Colonic mucosa (tissue), 4 donors: ENCODE measurements around the gene RP2. TPM values are rescaled to one million over a fixed set of nuclear protein-coding genes. Genes with fewer than 3 reads are reported as not detected.

Experiments
- DNase-seq: peaks from one replicate; pipeline ENCODE4 v3.0.0-alpha.2; 2020
- H3K27ac ChIP-seq: fragments of 200-600 bp; one replicate; pipeline ENCODE4 v1.8.0; 2021
- H3K27me3 ChIP-seq: fragments of 200-600 bp; one replicate; pipeline ENCODE4 v1.8.0; 2021
- H3K36me3 ChIP-seq: fragments of 200-600 bp; one replicate; pipeline ENCODE4 v1.8.0; 2021
- H3K4me1 ChIP-seq: fragments of 200-600 bp; one replicate; pipeline ENCODE4 v1.8.0; 2021; ENCODE audit warnings: mild to moderate bottlenecking
- H3K4me3 ChIP-seq: fragments of 200-600 bp; one replicate; pipeline ENCODE4 v1.8.0; 2021
- H3K9ac ChIP-seq, 2 donors: one replicate each; pipeline ENCODE4 v1.7.0; 2013; ENCODE audit warnings: control low read depth in 2 of 2, low read depth in 2 of 2, low read length in 2 of 2
- H3K9me3 ChIP-seq: fragments of 200-600 bp; one replicate; pipeline ENCODE4 v1.8.0; 2021
- CTCF ChIP-seq: fragments of 200-600 bp; IDR thresholded peaks from one replicate; pipeline ENCODE4 v1.8.0; 2022; ENCODE audit warnings: antibody characterized with exemption, mild to moderate bottlenecking
- intact Hi-C: fragments of 100-400 bp; cut with DNase I; formaldehyde crosslinking; loops from one replicate; pipeline ENCODE4 v1.14.1; 2022
- total RNA-seq, 2 donors: library from RNA; stranded (reverse); fragmentation: NEBNext Ultra II Directional in 1 of 2; extraction: Animal tissue kit (Norgen Biotek cat#: 25700) in 1 of 2; gene quantifications; one replicate each; pipeline ENCODE4 v1.2.1, GENCODE V29; 2021
- donor health status: healthy.
- donor health status: DM: no; HTN: no; CAD: no.
- donor health status: DM: no; HTN: no; CAD: no.

The RP2 gene
- total RNA-seq, 2 donors from 2014 or later: 11.7 to 19.1 TPM

- Histone ChIP-seq H3K27ac (no peak overlapping the region), H3K27me3 (no peaks in the 10 kb centered on the region), H3K36me3 (no peaks in the 10 kb centered on the region), H3K4me3 (no peak overlapping the region), H3K4me1 (no peaks in the 10 kb centered on the region), H3K9me3 (no peaks in the 10 kb centered on the region), H3K9ac (no peak overlapping the region)
- TF ChIP-seq CTCF: no peak
- intact Hi-C loops: no loop called here
- no peak for DNase-seq
Measured at GRCh38 chrX:46884799-46885198, 48.0 kb downstream of the RP2 start.

GRCh38 chrX:46898207-46898606, 61.4 kb downstream of the RP2 start:
- no peaks in the 10 kb centered on the region for H3K27me3 ChIP-seq
- no peaks in the 10 kb centered on the region for H3K9me3 ChIP-seq
- H3K4me1 ChIP-seq: no peaks in the 10 kb centered on the region
- H3K27ac ChIP-seq: no peak overlapping the region
- H3K4me3 ChIP-seq: no peak overlapping the region
- no peak overlapping the region for H3K9ac ChIP-seq
- no peak for TF ChIP-seq CTCF
- no peaks in the 10 kb centered on the region for H3K36me3 ChIP-seq
- DNase-seq: no peak
- intact Hi-C loops: no loop called here

GRCh38 chrX:46903458-46904242, 66.8 kb downstream of the RP2 start:
- H3K9ac ChIP-seq: no peak overlapping the region

GRCh38 chrX:46904626-46905025, 67.8 kb downstream of the RP2 start:
- no peak overlapping the region for H3K27ac ChIP-seq
- TF ChIP-seq CTCF: no peak
- H3K36me3 ChIP-seq: no peaks in the 10 kb centered on the region
- H3K9ac ChIP-seq: no peak overlapping the region
- intact Hi-C loops: loop anchor here (5.0 kb wide), 2 partner anchors 78 to 128 kb away; no protein-coding TSS in a partner anchor
- no peak overlapping the region for H3K4me3 ChIP-seq
- no peak for DNase-seq
- H3K9me3 ChIP-seq: no peaks in the 10 kb centered on the region
- no peaks in the 10 kb centered on the region for H3K4me1 ChIP-seq
- no peaks in the 10 kb centered on the region for H3K27me3 ChIP-seq

More at GRCh38 chrX:46903458-46904242, 66.8 kb downstream of the RP2 start:
- H3K36me3 ChIP-seq: no peaks in the 10 kb centered on the region
- TF ChIP-seq CTCF: peak; percentile 64
- intact Hi-C loops: loop anchor here (5.0 kb wide), 2 partner anchors 79 to 129 kb away; no protein-coding TSS in a partner anchor
- no peak overlapping the region for H3K27ac ChIP-seq
- peak; percentile 72 for DNase-seq
- peak overlapping the region; percentile 33 for H3K4me3 ChIP-seq
- no peaks in the 10 kb centered on the region for H3K9me3 ChIP-seq
- H3K4me1 ChIP-seq: no peaks in the 10 kb centered on the region
- H3K27me3 ChIP-seq: no peaks in the 10 kb centered on the region

- no peaks in the 10 kb centered on the region for H3K36me3 ChIP-seq
- H3K4me3 ChIP-seq: no peak overlapping the region
- H3K9me3 ChIP-seq: no peaks in the 10 kb centered on the region
- H3K27ac ChIP-seq: no peak overlapping the region
- TF ChIP-seq CTCF: no peak
- no peaks in the 10 kb centered on the region for H3K4me1 ChIP-seq
- DNase-seq: no peak
- intact Hi-C loops: no loop called here
- H3K9ac ChIP-seq: no peak overlapping the region
- no peaks in the 10 kb centered on the region for H3K27me3 ChIP-seq
Measured at GRCh38 chrX:46910415-46910814, 73.6 kb downstream of the RP2 start.
